HG03039 (cell line): ENCODE data around the gene CISH.

Experiments used
- ATAC-seq: cut with Tn5 transposase; IDR thresholded peaks from one replicate; pipeline ENCODE4 v1.9.1; 2021; ENCODE audit warnings: mild to moderate bottlenecking, moderate library complexity; ENCODE audit not compliant: unreplicated experiment

Gene CISH

GRCh38 chr3:50637945-50638344 is 26.4 kb upstream of the CISH start:
- ATAC-seq, result no peak

- no peak for ATAC-seq
Observed at GRCh38 chr3:50637011-50637410, 25.4 kb upstream of the CISH start.

- ATAC-seq, result no peak
Observed at GRCh38 chr3:50635066-50635465, 23.5 kb upstream of the CISH start.

- no peak for ATAC-seq
Observed at GRCh38 chr3:50633230-50633790, 21.7 kb upstream of the CISH start.

GRCh38 chr3:50632450-50632849 is 20.9 kb upstream of the CISH start:
- no peak for ATAC-seq

- ATAC-seq, result no peak
Observed at GRCh38 chr3:50630877-50631276, 19.3 kb upstream of the CISH start.

- no peak for ATAC-seq
Observed at GRCh38 chr3:50630394-50630793, 18.8 kb upstream of the CISH start.

GRCh38 chr3:50628601-50629000 is 17.0 kb upstream of the CISH start:
- ATAC-seq, result no peak

- no peak for ATAC-seq
Observed at GRCh38 chr3:50627407-50628051, 16.0 kb upstream of the CISH start.

GRCh38 chr3:50626401-50626800 is 14.8 kb upstream of the CISH start:
- ATAC-seq, result no peak

- no peak for ATAC-seq
Observed at GRCh38 chr3:50625231-50626182, 13.9 kb upstream of the CISH start.

- ATAC-seq, result no peak
Observed at GRCh38 chr3:50624634-50625033, 13.1 kb upstream of the CISH start.

GRCh38 chr3:50623840-50624474 is 12.4 kb upstream of the CISH start:
- no peak for ATAC-seq

- no peak for ATAC-seq
Observed at GRCh38 chr3:50622881-50623280, 11.3 kb upstream of the CISH start.

GRCh38 chr3:50620820-50621219 is 9.2 kb upstream of the CISH start:
- ATAC-seq, result no peak

GRCh38 chr3:50620420-50620819 is 8.8 kb upstream of the CISH start:
- ATAC-seq, result no peak

GRCh38 chr3:50617911-50618481 is 6.4 kb upstream of the CISH start:
- no peak for ATAC-seq

- ATAC-seq, result peak; percentile 12
Observed at GRCh38 chr3:50617096-50617791, 5.7 kb upstream of the CISH start, which contains the start of gene MAPKAPK3. MAPKAPK3 (plus strand) TSS chr3:50617151; CDS start chr3:50617566, 415 bp downstream.

- peak; percentile 65 for ATAC-seq
Observed at GRCh38 chr3:50616770-50617095, 5.2 kb upstream of the CISH start.

- ATAC-seq, result no peak
Observed at GRCh38 chr3:50616003-50616769, 4.6 kb upstream of the CISH start.
